H9 (cell line): ENCODE measurements around the gene MRGPRG. TPM values are rescaled to one million over a fixed set of nuclear protein-coding genes. Genes with fewer than 3 reads are reported as not detected.

Experiments
- DNase-seq: peaks from one replicate; pipeline ENCODE4 v3.0.0-alpha.2; 2017
- H2AFZ ChIP-seq: one replicate; pipeline ENCODE4 v1.6.1; 2013; ENCODE audit warnings: mild to moderate bottlenecking, low read length, control low read depth, moderate library complexity
- H2AK5ac ChIP-seq: 2 replicates; pipeline ENCODE4 v1.6.1; 2013; ENCODE audit warnings: low read length, control low read depth, mixed read lengths; ENCODE audit not compliant: insufficient read length
- H2BK120ac ChIP-seq: one replicate; pipeline ENCODE4 v1.6.1; 2013; ENCODE audit warnings: low read depth, mild to moderate bottlenecking, low read length, control low read depth, inconsistent platforms; ENCODE audit not compliant: poor library complexity, severe bottlenecking
- H2BK12ac ChIP-seq: 2 replicates; pipeline ENCODE4 v1.6.1; 2013; ENCODE audit warnings: low read length, control low read depth, mixed read lengths, low read depth; ENCODE audit not compliant: insufficient read length
- H2BK15ac ChIP-seq: 2 replicates; pipeline ENCODE4 v1.6.1; 2013; ENCODE audit warnings: low read depth, low read length, control low read depth
- H2BK20ac ChIP-seq: one replicate; pipeline ENCODE4 v1.6.1; 2013; ENCODE audit warnings: low read depth, mild to moderate bottlenecking, low read length, control low read depth, inconsistent platforms; ENCODE audit not compliant: poor library complexity, severe bottlenecking
- H2BK5ac ChIP-seq: 2 replicates; pipeline ENCODE4 v1.6.1; 2013; ENCODE audit warnings: low read length, control low read depth, mixed read lengths; ENCODE audit not compliant: insufficient read length
- H3K14ac ChIP-seq: 2 replicates; pipeline ENCODE4 v1.6.1; 2013; ENCODE audit warnings: low read length, control low read depth; ENCODE audit not compliant: insufficient read depth
- H3K18ac ChIP-seq: 2 replicates; pipeline ENCODE4 v1.6.1; 2013; ENCODE audit warnings: low read depth, mild to moderate bottlenecking, mixed read lengths, low read length, control low read depth; ENCODE audit not compliant: insufficient read length
- H3K23ac ChIP-seq: 2 replicates; pipeline ENCODE4 v1.6.1; 2013; ENCODE audit warnings: low read length, control low read depth, mixed read lengths, low read depth; ENCODE audit not compliant: insufficient read length
- H3K23me2 ChIP-seq: 2 replicates; pipeline ENCODE4 v1.6.1; 2013; ENCODE audit warnings: low read depth, mild to moderate bottlenecking, mixed read lengths, low read length, control low read depth; ENCODE audit not compliant: insufficient read length, poor library complexity, severe bottlenecking
- H3K27ac ChIP-seq: 2 replicates; pipeline ENCODE4 v1.5.1; 2013; ENCODE audit warnings: low read length, control low read depth, mixed read lengths, low read depth; ENCODE audit not compliant: insufficient read length
- H3K27me3 ChIP-seq: 2 replicates; pipeline ENCODE4 v1.6.1; 2013; ENCODE audit warnings: low read length, control low read depth, inconsistent platforms; ENCODE audit not compliant: insufficient read depth
- H3K4ac ChIP-seq: 2 replicates; pipeline ENCODE4 v1.6.1; 2013; ENCODE audit warnings: low read depth, mild to moderate bottlenecking, control low read depth, inconsistent platforms, low read length, moderate library complexity
- H3K4me1 ChIP-seq: 2 replicates; pipeline ENCODE4 v1.6.1; 2013; ENCODE audit warnings: low read length, control low read depth, inconsistent platforms; ENCODE audit not compliant: insufficient read depth
- H3K4me2 ChIP-seq: 2 replicates; pipeline ENCODE4 v1.6.1; 2013; ENCODE audit warnings: low read length, control low read depth, mixed read lengths; ENCODE audit not compliant: insufficient read length, insufficient read depth
- H3K56ac ChIP-seq: 2 replicates; pipeline ENCODE4 v1.6.1; 2013; ENCODE audit warnings: low read depth, mild to moderate bottlenecking, mixed read lengths, low read length, control low read depth; ENCODE audit not compliant: insufficient read length
- H3K79me1 ChIP-seq: 2 replicates; pipeline ENCODE4 v1.6.1; 2013; ENCODE audit warnings: low read depth, mild to moderate bottlenecking, moderate library complexity, low read length, control low read depth, inconsistent platforms; ENCODE audit not compliant: insufficient read depth, poor library complexity, severe bottlenecking
- H3K79me2 ChIP-seq: 2 replicates; pipeline ENCODE4 v1.6.1; 2013; ENCODE audit warnings: low read length, control low read depth, inconsistent platforms; ENCODE audit not compliant: insufficient read depth
- H3K9ac ChIP-seq: 2 replicates; pipeline ENCODE4 v1.6.1; 2013; ENCODE audit warnings: low read length, control low read depth, mixed read lengths; ENCODE audit not compliant: insufficient read length; ENCODE audit errors: extremely low read depth
- H3K9me3 ChIP-seq: one replicate; pipeline ENCODE4 v1.6.1; 2013; ENCODE audit warnings: low read depth, low read length, inconsistent platforms; ENCODE audit not compliant: control insufficient read depth
- H3T11ph ChIP-seq: one replicate; pipeline ENCODE4 v1.6.1; 2013; ENCODE audit warnings: mild to moderate bottlenecking, low read length, control low read depth, inconsistent platforms
- H4K20me1 ChIP-seq: one replicate; pipeline ENCODE4 v1.6.1; 2013; ENCODE audit not compliant: control insufficient read depth, insufficient read length, insufficient read depth
- H4K5ac ChIP-seq: 2 replicates; pipeline ENCODE4 v1.6.1; 2013; ENCODE audit warnings: low read depth, mild to moderate bottlenecking, mixed read lengths, low read length, control low read depth; ENCODE audit not compliant: insufficient read length
- H4K8ac ChIP-seq: replicated peaks from 2 replicates; pipeline ENCODE4 v1.6.1; 2013; ENCODE audit warnings: low read length, control low read depth, mixed read lengths, low read depth; ENCODE audit not compliant: insufficient read length
- H4K91ac ChIP-seq: 2 replicates; pipeline ENCODE4 v1.6.1; 2013; ENCODE audit warnings: low read depth, mild to moderate bottlenecking, moderate library complexity, mixed read lengths, low read length, control low read depth; ENCODE audit not compliant: insufficient read length
- H3K27ac Mint-ChIP-seq, 3 experiments: 2 replicates in 2 of 3; 3 replicates in 1 of 3; pipeline ENCODE4 v1.8.0; 2020 to 2021; ENCODE audit warnings: mixed read lengths in 3 of 3, mild to moderate bottlenecking in 1 of 3, moderate library complexity in 1 of 3
- H3K27me3 Mint-ChIP-seq: 2 replicates; pipeline ENCODE4 v1.8.0; 2021; ENCODE audit warnings: low read depth, mild to moderate bottlenecking, moderate library complexity, mixed read lengths
- H3K36me3 Mint-ChIP-seq, 3 experiments: 2 replicates in 2 of 3; 3 replicates in 1 of 3; pipeline ENCODE4 v1.8.0; 2020 to 2021; ENCODE audit warnings: low read depth in 3 of 3, mixed read lengths in 3 of 3; ENCODE audit not compliant: insufficient read depth in 1 of 3
- H3K4me1 Mint-ChIP-seq, 2 experiments: 2 replicates each; pipeline ENCODE4 v1.8.0; 2020; ENCODE audit warnings: mixed read lengths in 2 of 2
- H3K4me3 Mint-ChIP-seq, 2 experiments: 2 replicates in 1 of 2; 3 replicates in 1 of 2; pipeline ENCODE4 v1.8.0; 2020 to 2021; ENCODE audit warnings: mild to moderate bottlenecking in 2 of 2, mixed read lengths in 2 of 2, moderate library complexity in 1 of 2
- H3K9me3 Mint-ChIP-seq, 2 experiments: 2 replicates in 1 of 2; 3 replicates in 1 of 2; pipeline ENCODE4 v1.8.0; 2020; ENCODE audit warnings: mild to moderate bottlenecking in 2 of 2, mixed read lengths in 2 of 2, moderate library complexity in 1 of 2
- total RNA-seq: library from RNA; stranded (reverse); gene quantifications from 2 replicates; pipeline ENCODE4 v1.2.1, GENCODE V29; 2021
- TF ChIP-seq, protein P1 (sequence below): fragments of 200-600 bp; sonication (generic); conservative IDR thresholded peaks from 3 replicates; pipeline ENCODE4 v1.8.0; 2021; ENCODE audit warnings: antibody characterized with exemption, mild to moderate bottlenecking

Gene MRGPRG
- total RNA-seq, 1 experiment from 2014 or later = not detected

GRCh38 chr11:3176487-3176886 is 42.1 kb downstream of the MRGPRG start:
- Histone ChIP-seq H4K5ac (no peak overlapping the region), H3T11ph (no peak overlapping the region), H3K56ac (no peak overlapping the region), H4K91ac (no peak overlapping the region), H3K27me3 (peaks cover 2% of the 10 kb centered on the region; the same call in 1 of the 2 replicates), H2BK5ac (no peak overlapping the region), H3K79me1 (no peaks in the 10 kb centered on the region), H2AFZ (no peak overlapping the region), H3K4me2 (no peak overlapping the region), H4K8ac (no peak overlapping the region), H3K9ac (no peak overlapping the region), H2BK15ac (no peak overlapping the region), H2BK20ac (no peak overlapping the region), H3K9me3 (no peaks in the 10 kb centered on the region), H3K18ac (no peak overlapping the region), H2BK12ac (no peak overlapping the region), H2AK5ac (no peak overlapping the region), H4K20me1 (no peaks in the 10 kb centered on the region), H3K79me2 (no peaks in the 10 kb centered on the region), H3K23ac (no peak overlapping the region), H2BK120ac (no peak overlapping the region), H3K23me2 (no peaks in the 10 kb centered on the region), H3K14ac (no peak overlapping the region), H3K27ac (no peak overlapping the region), H3K4me1 (no peaks in the 10 kb centered on the region), H3K4ac (no peak overlapping the region)
- Mint-ChIP-seq H3K4me1 (no peaks in the 10 kb centered on the region), H3K4me3 (no peak overlapping the region), H3K9me3 (peaks cover 4 to 14% of the 10 kb centered on the region in 2 experiments; a peak in 3 of 5 replicates), H3K27ac (no peak overlapping the region), H3K36me3 (peaks cover 0 to 5% (median 3%) of the 10 kb centered on the region in 3 experiments; a peak in 1 of 7 replicates), H3K27me3 (peaks cover 20% of the 10 kb centered on the region)
- TF ChIP-seq, protein P1, sequence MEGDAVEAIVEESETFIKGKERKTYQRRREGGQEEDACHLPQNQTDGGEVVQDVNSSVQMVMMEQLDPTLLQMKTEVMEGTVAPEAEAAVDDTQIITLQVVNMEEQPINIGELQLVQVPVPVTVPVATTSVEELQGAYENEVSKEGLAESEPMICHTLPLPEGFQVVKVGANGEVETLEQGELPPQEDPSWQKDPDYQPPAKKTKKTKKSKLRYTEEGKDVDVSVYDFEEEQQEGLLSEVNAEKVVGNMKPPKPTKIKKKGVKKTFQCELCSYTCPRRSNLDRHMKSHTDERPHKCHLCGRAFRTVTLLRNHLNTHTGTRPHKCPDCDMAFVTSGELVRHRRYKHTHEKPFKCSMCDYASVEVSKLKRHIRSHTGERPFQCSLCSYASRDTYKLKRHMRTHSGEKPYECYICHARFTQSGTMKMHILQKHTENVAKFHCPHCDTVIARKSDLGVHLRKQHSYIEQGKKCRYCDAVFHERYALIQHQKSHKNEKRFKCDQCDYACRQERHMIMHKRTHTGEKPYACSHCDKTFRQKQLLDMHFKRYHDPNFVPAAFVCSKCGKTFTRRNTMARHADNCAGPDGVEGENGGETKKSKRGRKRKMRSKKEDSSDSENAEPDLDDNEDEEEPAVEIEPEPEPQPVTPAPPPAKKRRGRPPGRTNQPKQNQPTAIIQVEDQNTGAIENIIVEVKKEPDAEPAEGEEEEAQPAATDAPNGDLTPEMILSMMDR = no peak
- DNase-seq = no peak
